ENCODE results near the gene GNE.

GRCh38 chr9:36208521-36209253, 49.6 kb downstream of the GNE start:
- TF ChIP-seq POLR2A (IDR thresholded peaks at IDR 0.05; ENCODE audit: borderline replicate concordance, extremely low read depth, insufficient read depth, insufficient read length) (no peak), REST (IDR thresholded peaks at IDR 0.05; ENCODE audit: low read depth) (no peak), YY1 (IDR thresholded peaks at IDR 0.05; ENCODE audit: extremely low read depth, insufficient replicate concordance, low read depth, low read length) (no peak), CTCF (IDR thresholded peaks at IDR 0.05 in 2 of 3, conservative IDR thresholded peaks at IDR 0.05 in 1 of 3; ENCODE audit: borderline replicate concordance in 1 of 3, insufficient read depth in 1 of 3, low read depth in 2 of 3, low read length in 2 of 3) (no peak), CEBPB (IDR thresholded peaks at IDR 0.05; ENCODE audit: low read depth) (no peak), RAD21 (IDR thresholded peaks at IDR 0.05; ENCODE audit: low read depth) (no peak), FOSL1 (IDR thresholded peaks at IDR 0.05; ENCODE audit: low read depth) (no peak), EZH2phosphoT487 (IDR thresholded peaks at IDR 0.05; ENCODE audit: borderline replicate concordance) (no peak), POLR2AphosphoS5 (IDR thresholded peaks at IDR 0.05; ENCODE audit: low read depth, low read length) (no peak), SP1 (IDR thresholded peaks at IDR 0.05; ENCODE audit: low read depth) (no peak), CBX3 (IDR thresholded peaks at IDR 0.05; ENCODE audit: low read depth) (no peak), TCF7L2 (IDR thresholded peaks at IDR 0.05; ENCODE audit: borderline replicate concordance, extremely low read depth, insufficient read depth, insufficient read length) (no peak), JUND (IDR thresholded peaks at IDR 0.05) (no peak)
